22Rv1 (cell line): Measurements from ENCODE around the gene SMPDL3A.

Source experiments
- CTCF ChIP-seq: fragments of 450-650 bp; IDR thresholded peaks from 2 replicates; pipeline ENCODE4 v1.5.1; 2017; ENCODE audit warnings: mild to moderate bottlenecking
- ZFX ChIP-seq: fragments of 450-650 bp; IDR thresholded peaks from 2 replicates; pipeline ENCODE4 v1.6.1; 2017; ENCODE audit warnings: antibody characterized with exemption, borderline replicate concordance

- TF ChIP-seq CTCF (no peak), ZFX (no peak)
Observed at GRCh38 chr6:122749451-122750050, 39.5 kb upstream of the SMPDL3A start.
